Body of pancreas (tissue), 4 donors: ENCODE measurements around the gene HNRNPR. TPM values are rescaled to one million over a fixed set of nuclear protein-coding genes. Genes with fewer than 3 reads are reported as not detected.

Source experiments
- ATAC-seq: fragments of 150-250 bp; one replicate; pipeline ENCODE4 v1.9.1; 2016
- DNase-seq, 4 donors: peaks; one replicate each; pipeline ENCODE4 v3.0.0-alpha.2; 2019
- H3K27ac ChIP-seq, 4 donors: fragments of 200-600 bp; sonication (generic); 1 replicate in 3 of 4; 2 replicates in 1 of 4; pipeline versions ENCODE4 v1.5.1 to v1.6.1; 2016 to 2019; ENCODE audit warnings: mild to moderate bottlenecking in 1 of 4, mixed read lengths in 1 of 4, moderate library complexity in 1 of 4
- H3K27me3 ChIP-seq, 2 donors: fragments of 200-600 bp; sonication (generic); one replicate each; pipeline ENCODE4 v1.6.0; 2016; ENCODE audit warnings: mild to moderate bottlenecking in 1 of 2
- H3K36me3 ChIP-seq, 2 donors: fragments of 200-600 bp; sonication (generic); replicated peaks in 1 of 2; 2 replicates each; pipeline ENCODE4 v1.5.1; 2016; ENCODE audit warnings: low read depth in 2 of 2; ENCODE audit not compliant: insufficient read depth in 1 of 2
- H3K4me1 ChIP-seq: fragments of 200-600 bp; sonication (generic); one replicate; pipeline ENCODE4 v1.6.0; 2016
- H3K4me3 ChIP-seq, 2 donors: fragments of 200-600 bp; sonication (generic); 1 replicate in 1 of 2; 2 replicates in 1 of 2; pipeline ENCODE4 v1.5.1; 2016 to 2019
- H3K9me3 ChIP-seq, 3 donors: fragments of 200-600 bp; sonication (generic); 1 replicate in 2 of 3; 2 replicates in 1 of 3; pipeline ENCODE4 v1.5.1; 2016
- CTCF ChIP-seq, 7 experiments: fragments of 450-650 bp in 4 of 7; fragments of 200-600 bp in 3 of 7; sonication (generic) in 3 of 7; IDR thresholded peaks; one replicate each; pipeline ENCODE4 v1.5.1; 2016 to 2019; ENCODE audit warnings: antibody characterized with exemption in 7 of 7
- POLR2A ChIP-seq, 3 donors: fragments of 450-650 bp; IDR thresholded peaks; one replicate each; pipeline ENCODE4 v1.6.1; 2016; ENCODE audit warnings: antibody characterized with exemption in 3 of 3, mild to moderate bottlenecking in 2 of 3
- WGBS, 2 donors: methylation state at CpG; one replicate each; pipeline ENCODE4 v1.1.5; 2017; 5-methylcytosine and 5-hydroxymethylcytosine counted together
- intact Hi-C: fragments of 100-400 bp; cut with DNase I; formaldehyde crosslinking; loops from one replicate; pipeline ENCODE4 v1.15.1; 2023
- total RNA-seq, 2 donors: library from RNA; depleted of rRNA; stranded (reverse); fragments of >200 nt; gene quantifications; one replicate each; pipeline ENCODE4 v1.1.0, GENCODE V29; 2016

The HNRNPR gene
- total RNA-seq, 2 donors from 2014 or later: 34.2 to 41.2 TPM

GRCh38 chr1:23282957-23283356 is 61.1 kb downstream of the HNRNPR start:
- Histone ChIP-seq H3K27ac (peak overlapping the region; percentile 5 to 72 (median 26)), H3K4me3 (no peak overlapping the region), H3K9me3 (no peaks in the 10 kb centered on the region), H3K4me1 (peaks cover 38% of the 10 kb centered on the region), H3K36me3 (no peaks in the 10 kb centered on the region), H3K27me3 (no peaks in the 10 kb centered on the region)
- WGBS, 2 donors: 35 to 37% methylated on average over 5 of the region's 5 CpGs
- no peak for DNase-seq
- peak; percentile 51 for ATAC-seq
- intact Hi-C loops: no loop called here
- TF ChIP-seq POLR2A (IDR thresholded peaks at IDR 0.05) (no peak), CTCF (IDR thresholded peaks at IDR 0.05) (no peak)

GRCh38 chr1:23278717-23279116 is 65.4 kb downstream of the HNRNPR start:
- no peaks in the 10 kb centered on the region for H3K27me3 ChIP-seq
- H3K27ac ChIP-seq: peak overlapping the region in 1 of 4 donors; percentile 21
- peaks cover 23% of the 10 kb centered on the region for H3K4me1 ChIP-seq
- intact Hi-C loops: no loop called here
- no peaks in the 10 kb centered on the region for H3K9me3 ChIP-seq
- DNase-seq (no peak), ATAC-seq (no peak)
- H3K4me3 ChIP-seq: no peak overlapping the region
- 37 to 57% methylated on average over 2 of the region's 2 CpGs for WGBS, 2 donors
- no peak for TF ChIP-seq CTCF (IDR thresholded peaks at IDR 0.05)
- TF ChIP-seq POLR2A (IDR thresholded peaks at IDR 0.05): no peak
- H3K36me3 ChIP-seq: no peaks in the 10 kb centered on the region

- DNase-seq (no peak), ATAC-seq (no peak)
- Histone ChIP-seq H3K27ac (no peak overlapping the region), H3K36me3 (no peaks in the 10 kb centered on the region), H3K4me1 (peaks cover 7% of the 10 kb centered on the region), H3K27me3 (no peaks in the 10 kb centered on the region), H3K9me3 (no peaks in the 10 kb centered on the region), H3K4me3 (no peak overlapping the region)
- TF ChIP-seq POLR2A (IDR thresholded peaks at IDR 0.05): no peak
- no peak for TF ChIP-seq CTCF (IDR thresholded peaks at IDR 0.05)
- intact Hi-C loops: no loop called here
- 78 to 85% methylated on average over 2 of the region's 2 CpGs for WGBS, 2 donors
Observed at GRCh38 chr1:23276531-23276930, 67.6 kb downstream of the HNRNPR start.

GRCh38 chr1:23274134-23274505 is 70.0 kb downstream of the HNRNPR start:
- no peak for DNase-seq
- TF ChIP-seq CTCF (IDR thresholded peaks at IDR 0.05): no peak
- TF ChIP-seq POLR2A (IDR thresholded peaks at IDR 0.05): no peak
- no peak for ATAC-seq
- Histone ChIP-seq H3K4me1 (peaks cover 7% of the 10 kb centered on the region), H3K27ac (no peak overlapping the region), H3K36me3 (no peaks in the 10 kb centered on the region), H3K4me3 (no peak overlapping the region), H3K27me3 (no peaks in the 10 kb centered on the region), H3K9me3 (no peaks in the 10 kb centered on the region)
- intact Hi-C loops: no loop called here
- 98 to 99% methylated on average over 4 of the region's 4 CpGs for WGBS, 2 donors

GRCh38 chr1:23273450-23274133 is 70.5 kb downstream of the HNRNPR start:
- no peaks in the 10 kb centered on the region for H3K36me3 ChIP-seq
- TF ChIP-seq POLR2A (IDR thresholded peaks at IDR 0.05) (no peak), CTCF (IDR thresholded peaks at IDR 0.05) (no peak)
- no peaks in the 10 kb centered on the region for H3K27me3 ChIP-seq
- no peak overlapping the region for H3K27ac ChIP-seq
- DNase-seq: peak in 3 of 4 donors; percentile 19 to 25 (median 25)
- intact Hi-C loops: no loop called here
- ATAC-seq: no peak
- 72 to 76% methylated on average over 8 of the region's 8 CpGs for WGBS, 2 donors
- H3K4me1 ChIP-seq: peaks cover 3% of the 10 kb centered on the region
- no peak overlapping the region for H3K4me3 ChIP-seq
- no peaks in the 10 kb centered on the region for H3K9me3 ChIP-seq
